ENCODE data around the gene MSH2. TPM values are rescaled to one million over a fixed set of nuclear protein-coding genes. Genes with fewer than 3 reads are reported as not detected.
"Not testable (repeated sequence)": the region's sequence is repeated elsewhere in the genome, so short reads cannot be mapped to it uniquely, and the experiment has no call there.

The MSH2 gene
- total RNA-seq, 1 donor from 2014 or later: 13.1 TPM

- ATAC-seq: no peak
- Histone ChIP-seq H3K4me1 (no peaks in the 10 kb centered on the region), H3K4me3 (no peak overlapping the region), H3K27me3 (ENCODE audit: low read depth) (no peaks in the 10 kb centered on the region), H3K36me3 (peaks cover 89% of the 10 kb centered on the region), H3K27ac (no peak overlapping the region), H3K9me3 (no peaks in the 10 kb centered on the region)
- TF ChIP-seq CTCF (IDR thresholded peaks at IDR 0.05): no peak
- DNase-seq: no peak
- intact Hi-C loops (cut with DNase I): no loop called here
Measured at GRCh38 chr2:47414682-47415458, 11.9 kb downstream of the MSH2 start.

GRCh38 chr2:47420214-47420613 is 17.3 kb downstream of the MSH2 start:
- no peaks in the 10 kb centered on the region for H3K9me3 ChIP-seq
- no peak overlapping the region for H3K4me3 ChIP-seq
- intact Hi-C loops (cut with DNase I): no loop called here
- H3K27me3 ChIP-seq (ENCODE audit: low read depth): no peaks in the 10 kb centered on the region
- H3K36me3 ChIP-seq: peaks cover 67% of the 10 kb centered on the region
- DNase-seq (no peak), ATAC-seq (no peak)
- H3K4me1 ChIP-seq: no peaks in the 10 kb centered on the region
- H3K27ac ChIP-seq: no peak overlapping the region
- no peak for TF ChIP-seq CTCF (IDR thresholded peaks at IDR 0.05)

- H3K27ac ChIP-seq; H3K4me3 ChIP-seq; DNase-seq; H3K9me3 ChIP-seq; H3K27me3 ChIP-seq (ENCODE audit: low read depth); intact Hi-C loops (cut with DNase I); ATAC-seq; H3K4me1 ChIP-seq: not testable (repeated sequence)
- H3K36me3 ChIP-seq: peaks cover 64% of the 10 kb centered on the region
Measured at GRCh38 chr2:47420683-47421082, 17.7 kb downstream of the MSH2 start.

GRCh38 chr2:47422016-47422415 is 19.1 kb downstream of the MSH2 start:
- Histone ChIP-seq H3K4me3 (no peak overlapping the region), H3K36me3 (peaks cover 51% of the 10 kb centered on the region), H3K27me3 (ENCODE audit: low read depth) (no peaks in the 10 kb centered on the region), H3K4me1 (no peaks in the 10 kb centered on the region), H3K27ac (no peak overlapping the region), H3K9me3 (no peaks in the 10 kb centered on the region)
- TF ChIP-seq CTCF (IDR thresholded peaks at IDR 0.05): no peak
- DNase-seq (no peak), ATAC-seq (no peak)
- intact Hi-C loops (cut with DNase I): no loop called here

- Histone ChIP-seq H3K4me1 (no peaks in the 10 kb centered on the region), H3K36me3 (peaks cover 46% of the 10 kb centered on the region), H3K27me3 (ENCODE audit: low read depth) (no peaks in the 10 kb centered on the region), H3K4me3 (no peak overlapping the region), H3K27ac (no peak overlapping the region), H3K9me3 (no peaks in the 10 kb centered on the region)
- DNase-seq (no peak), ATAC-seq (no peak)
- intact Hi-C loops (cut with DNase I): no loop called here
- no peak for TF ChIP-seq CTCF (IDR thresholded peaks at IDR 0.05)
Measured at GRCh38 chr2:47422560-47422959, 19.6 kb downstream of the MSH2 start.

GRCh38 chr2:47426786-47427185 is 23.8 kb downstream of the MSH2 start:
- intact Hi-C loops (cut with DNase I): no loop called here

More at GRCh38 chr2:47426786-47427185, 23.8 kb downstream of the MSH2 start:
- Histone ChIP-seq H3K9me3 (no peaks in the 10 kb centered on the region), H3K4me3 (no peak overlapping the region), H3K27me3 (ENCODE audit: low read depth) (no peaks in the 10 kb centered on the region), H3K27ac (no peak overlapping the region), H3K36me3 (peaks cover 35% of the 10 kb centered on the region), H3K4me1 (no peaks in the 10 kb centered on the region)
- ATAC-seq (no peak), DNase-seq (no peak)
- no peak for TF ChIP-seq CTCF (IDR thresholded peaks at IDR 0.05)
